ENCODE measurements around the gene ATP6V1F.
"Not testable (repeated sequence)": the region's sequence is repeated elsewhere in the genome, so short reads cannot be mapped to it uniquely, and the experiment has no call there.

ATP6V1F gene

GRCh38 chr7:128899392-128899791 is 36.7 kb downstream of the ATP6V1F start:
- DNase-seq (ENCODE audit: low read depth in 1 of 2, low spot score in 1 of 2) = no peak

- no peak for DNase-seq (ENCODE audit: low read depth in 1 of 2, low spot score in 1 of 2)
Observed at GRCh38 chr7:128900237-128900636, 37.6 kb downstream of the ATP6V1F start.

GRCh38 chr7:128902761-128903585 is 40.3 kb downstream of the ATP6V1F start:
- DNase-seq (ENCODE audit: low read depth in 1 of 2, low spot score in 1 of 2) = no peak

- no peak for DNase-seq (ENCODE audit: low read depth in 1 of 2, low spot score in 1 of 2)
Observed at GRCh38 chr7:128903621-128904361, 41.1 kb downstream of the ATP6V1F start.

- no peak for DNase-seq (ENCODE audit: low read depth in 1 of 2, low spot score in 1 of 2)
Observed at GRCh38 chr7:128904381-128905197, 41.9 kb downstream of the ATP6V1F start.

GRCh38 chr7:128906001-128906765 is 43.5 kb downstream of the ATP6V1F start:
- DNase-seq (ENCODE audit: low read depth in 1 of 2, low spot score in 1 of 2) = no peak

GRCh38 chr7:128906766-128907559 is 44.3 kb downstream of the ATP6V1F start:
- no peak for DNase-seq (ENCODE audit: low read depth in 1 of 2, low spot score in 1 of 2)

- DNase-seq (ENCODE audit: low read depth in 1 of 2, low spot score in 1 of 2) = no peak
Observed at GRCh38 chr7:128908750-128909624, 46.3 kb downstream of the ATP6V1F start.

GRCh38 chr7:128909625-128910568 is 47.2 kb downstream of the ATP6V1F start:
- DNase-seq (ENCODE audit: low read depth in 1 of 2, low spot score in 1 of 2) = no peak

- DNase-seq (ENCODE audit: low read depth in 1 of 2, low spot score in 1 of 2) = no peak
Observed at GRCh38 chr7:128910569-128910945, 47.9 kb downstream of the ATP6V1F start, which contains the start of gene KCP. Gene KCP, minus strand, starts transcription at chr7:128910709. Its CDS starts 33 bp downstream, at chr7:128910676.

GRCh38 chr7:128911423-128912031 is 48.9 kb downstream of the ATP6V1F start:
- no peak for DNase-seq (ENCODE audit: low read depth in 1 of 2, low spot score in 1 of 2)

- no peak for DNase-seq (ENCODE audit: low read depth in 1 of 2, low spot score in 1 of 2)
Observed at GRCh38 chr7:128912281-128912680, 49.6 kb downstream of the ATP6V1F start.

GRCh38 chr7:128912709-128913495 is 50.2 kb downstream of the ATP6V1F start:
- DNase-seq (ENCODE audit: low read depth in 1 of 2, low spot score in 1 of 2) = not testable (repeated sequence)

- DNase-seq (ENCODE audit: low read depth in 1 of 2, low spot score in 1 of 2) = no peak
Observed at GRCh38 chr7:128913870-128914565, 51.4 kb downstream of the ATP6V1F start.

GRCh38 chr7:128914566-128915151 is 52.0 kb downstream of the ATP6V1F start:
- DNase-seq (ENCODE audit: low read depth in 1 of 2, low spot score in 1 of 2) = no peak
